Activated CD4-positive, alpha-beta T cell treated with anti-CD3 and anti-CD28 coated beads, Interleukin-2, amount 50 U/mL, for 16 hours (primary cell): ENCODE data around the gene TMEM143.
"Not testable (repeated sequence)": the region's sequence is repeated elsewhere in the genome, so short reads cannot be mapped to it uniquely, and the experiment has no call there.

Source experiments
- DNase-seq: peaks from one replicate; pipeline ENCODE4 v3.0.0-alpha.2; 2020

Gene TMEM143

DNA sequence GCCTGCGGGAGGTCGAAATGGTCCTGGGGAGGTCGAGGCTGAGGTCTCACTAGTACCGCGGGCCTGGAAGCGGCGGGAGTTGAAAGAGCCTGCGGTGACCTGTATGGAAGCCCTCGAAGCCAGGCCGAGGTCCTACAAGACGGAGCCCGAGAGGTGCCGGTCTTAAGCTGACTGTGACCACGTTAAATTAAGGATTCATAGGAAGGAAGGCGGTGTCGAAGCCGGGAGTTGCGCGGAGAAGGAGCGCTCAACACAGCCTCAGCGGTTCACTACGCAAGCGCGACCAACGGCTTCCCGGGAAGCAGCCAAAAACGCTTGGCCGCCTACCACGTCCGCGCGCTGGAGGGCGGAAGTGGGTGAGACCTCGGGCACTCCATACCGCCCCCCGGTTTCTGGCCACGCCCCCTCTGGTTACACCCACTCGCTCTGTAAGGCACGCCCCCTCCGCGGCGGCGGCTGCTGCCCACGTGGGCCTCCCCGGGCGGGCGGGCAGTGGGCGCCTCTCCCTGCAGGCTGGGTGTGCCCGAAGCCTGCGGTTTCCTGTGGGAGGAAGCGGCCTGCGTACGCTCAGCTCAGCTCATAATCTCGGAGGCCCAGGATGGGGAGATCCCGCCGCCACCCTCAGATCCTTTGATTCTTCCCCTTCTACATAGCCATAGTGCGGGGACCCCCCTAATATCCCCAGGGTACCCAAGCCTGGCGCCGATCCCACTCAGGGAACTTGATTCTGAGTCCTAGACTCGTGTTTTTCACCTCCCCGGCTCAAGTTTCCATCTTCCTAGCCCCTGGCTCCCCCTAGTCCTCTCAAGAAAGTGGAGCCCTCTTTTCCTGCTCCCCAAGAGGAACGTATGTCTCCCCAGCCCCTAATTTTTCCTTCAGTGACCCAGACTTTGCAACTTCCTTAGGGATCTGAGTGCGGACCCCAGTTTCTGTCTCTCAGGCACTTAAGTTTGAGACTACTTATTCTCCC, 41.8 kb downstream of the TMEM143 start:
- peak; percentile 100 for DNase-seq

- DNase-seq: peak; percentile 99
These were observed 42.4 kb downstream of the TMEM143 start for GRCh38 chr19:48321372-48321621.

DNA sequence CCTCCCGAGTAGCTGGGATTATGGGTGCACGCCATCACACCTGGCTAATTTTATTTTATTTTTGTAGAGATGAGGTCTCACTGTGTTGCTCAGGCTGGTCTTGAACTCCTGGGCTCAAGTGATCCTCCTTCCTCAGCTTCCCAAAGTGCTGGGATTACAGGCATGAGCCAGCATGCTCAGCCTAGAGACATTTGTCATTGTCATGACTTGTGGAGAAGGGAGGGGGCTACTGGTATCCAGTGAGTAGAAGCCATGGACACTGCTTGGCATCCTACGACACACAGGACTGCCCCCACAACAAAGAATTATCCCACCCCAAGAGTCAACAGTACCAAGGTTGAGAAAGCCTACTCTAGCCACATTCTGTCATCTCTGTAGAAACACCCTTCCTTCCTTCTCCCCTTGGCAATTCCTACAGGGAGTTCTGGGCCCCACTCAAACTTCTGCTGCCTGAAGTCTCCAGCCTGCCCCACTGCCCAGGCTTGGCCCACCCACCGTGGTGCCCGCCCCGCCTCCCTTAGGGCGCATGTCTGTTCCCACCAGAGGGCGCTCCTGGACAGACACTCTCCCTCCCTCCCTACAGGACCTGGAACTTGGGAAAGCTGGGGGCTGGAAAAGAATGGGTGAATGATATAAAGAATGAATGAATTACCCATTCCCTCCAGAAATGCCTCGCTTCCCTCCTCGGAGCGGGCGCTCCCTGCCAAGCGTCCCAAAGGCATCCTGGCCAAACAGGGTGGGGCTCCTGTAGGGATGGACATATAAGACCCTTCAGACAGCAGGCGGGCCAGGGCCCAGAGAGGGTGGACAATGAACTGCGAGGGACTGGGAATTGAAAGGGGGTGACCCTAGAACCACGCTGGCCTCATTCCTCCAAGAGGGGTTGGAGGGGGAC, 43.8 kb downstream of the TMEM143 start:
- peak; percentile 78 for DNase-seq

DNA sequence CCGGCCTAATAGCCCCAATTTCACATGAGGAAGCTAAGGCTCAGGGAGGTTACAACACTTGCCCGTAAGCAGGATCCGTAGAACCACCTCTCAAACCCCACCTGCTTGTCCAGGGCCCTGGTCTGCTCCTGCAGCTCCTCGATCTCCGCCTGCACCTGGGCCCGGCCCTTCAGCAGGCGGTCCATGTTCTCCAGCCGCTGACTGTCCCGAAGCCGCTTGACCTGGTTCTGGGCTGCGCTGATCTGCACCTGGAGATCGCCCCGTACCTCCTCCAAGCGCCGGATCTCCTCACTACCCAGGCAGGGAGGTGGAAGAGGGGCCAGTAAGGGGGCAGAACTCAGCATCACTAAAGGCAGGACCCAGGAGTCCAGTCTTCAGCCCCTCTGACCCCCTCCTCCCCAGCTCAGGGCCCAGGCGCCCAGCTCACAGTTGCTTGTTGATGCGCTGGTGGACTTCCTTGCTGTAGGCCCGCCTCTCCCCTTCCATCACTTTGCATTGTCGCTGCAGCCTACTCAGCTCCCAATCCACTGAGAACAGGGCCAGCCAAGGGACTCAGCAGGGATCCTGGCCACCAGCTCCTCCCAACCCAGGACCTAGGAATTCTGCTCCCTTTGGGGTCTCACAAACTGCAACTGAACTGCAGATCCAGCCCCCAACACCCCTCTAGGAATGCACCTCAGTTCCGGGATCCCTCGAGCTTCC, 45.3 kb downstream of the TMEM143 start:
- no peak for DNase-seq

DNA sequence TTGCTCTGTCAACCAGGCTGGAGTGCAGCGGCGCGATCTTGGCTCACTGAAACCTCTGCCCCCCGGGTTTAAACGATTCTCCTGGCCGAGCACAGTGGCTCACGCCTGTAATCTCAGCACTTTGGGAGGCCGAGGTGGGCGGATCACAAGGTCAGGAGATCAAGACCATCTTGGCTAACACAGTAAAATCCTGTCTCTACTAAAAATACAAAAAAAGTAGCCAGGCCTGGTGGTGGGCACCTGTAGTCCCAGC, 46.1 kb downstream of the TMEM143 start:
- not testable (repeated sequence) for DNase-seq

DNA sequence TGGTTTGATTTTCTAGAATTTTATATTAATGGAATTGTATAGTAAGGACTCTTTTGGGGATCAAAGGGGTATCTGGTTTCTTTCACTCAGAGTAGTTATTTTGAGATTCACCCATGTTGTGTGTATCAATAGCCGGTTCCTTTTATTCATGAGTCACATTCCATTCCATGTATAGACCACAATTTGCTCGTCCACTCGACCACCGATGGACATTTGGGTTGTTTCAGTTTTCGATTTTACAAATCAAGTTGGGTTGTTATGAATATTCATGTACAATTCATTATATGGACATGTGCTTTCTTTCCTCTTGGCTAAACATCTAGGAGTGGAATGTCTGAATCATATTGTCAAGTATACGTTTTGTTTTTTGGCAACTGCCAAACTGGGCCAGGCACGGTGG, 48.0 kb downstream of the TMEM143 start:
- no peak for DNase-seq

DNA sequence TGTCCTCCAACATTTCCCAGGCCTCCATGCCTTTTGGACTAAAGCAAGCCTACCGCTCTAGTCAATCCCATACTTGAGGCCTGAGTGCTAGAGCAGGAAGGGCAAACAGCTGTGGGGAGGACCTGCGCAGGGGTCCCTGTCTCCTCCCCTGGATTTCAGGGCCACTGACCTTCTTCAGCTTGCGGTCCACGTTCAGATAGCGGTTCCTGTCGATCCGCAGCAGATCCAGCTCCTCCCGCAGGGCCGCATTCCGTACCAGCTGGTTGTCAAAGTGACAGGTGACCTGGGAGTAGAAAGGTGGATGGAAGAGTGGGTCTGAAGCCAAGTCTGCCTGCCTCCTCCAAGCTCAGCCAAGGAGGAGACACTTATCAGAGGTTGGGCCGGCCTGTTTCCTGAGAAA, 52.4 kb downstream of the TMEM143 start:
- DNase-seq: no peak

DNA sequence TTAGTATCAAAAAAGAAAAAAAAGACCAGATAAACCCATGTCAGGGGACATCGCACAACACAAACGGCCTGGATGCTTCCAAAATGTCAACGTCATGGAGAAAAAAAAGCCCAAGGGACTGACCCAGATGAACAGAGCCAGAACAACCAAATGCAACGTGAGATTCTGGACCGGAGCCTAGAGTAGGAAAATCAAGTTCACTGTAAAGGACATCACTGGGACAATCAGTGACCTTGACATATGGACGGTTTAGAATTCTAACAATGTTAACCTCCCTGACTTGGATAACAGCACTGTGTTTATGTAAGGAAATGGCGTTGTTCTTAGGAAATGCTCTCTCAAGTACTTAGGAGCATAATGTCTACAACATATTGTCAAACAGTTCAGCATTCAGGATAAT, 53.5 kb downstream of the TMEM143 start:
- no peak for DNase-seq

DNA sequence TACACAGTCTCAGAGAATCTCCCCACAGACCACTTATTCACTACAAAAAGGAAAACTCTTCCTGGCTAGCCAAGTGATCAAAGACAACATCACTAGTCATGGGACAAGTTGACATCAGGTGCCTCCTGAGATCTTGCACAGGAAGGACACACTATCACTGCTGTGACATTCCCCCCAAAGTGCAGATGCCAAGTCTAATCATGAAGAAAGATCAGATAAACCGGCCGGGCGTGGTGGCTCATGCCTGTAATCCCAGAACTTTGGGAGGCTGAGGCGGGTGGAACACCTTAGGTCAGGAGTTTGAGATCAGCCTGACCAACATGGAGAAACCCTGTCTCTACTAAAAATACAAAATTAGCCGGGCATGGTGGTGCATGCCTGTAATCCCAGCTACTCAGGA, 54.0 kb downstream of the TMEM143 start:
- DNase-seq: not testable (repeated sequence)

DNA sequence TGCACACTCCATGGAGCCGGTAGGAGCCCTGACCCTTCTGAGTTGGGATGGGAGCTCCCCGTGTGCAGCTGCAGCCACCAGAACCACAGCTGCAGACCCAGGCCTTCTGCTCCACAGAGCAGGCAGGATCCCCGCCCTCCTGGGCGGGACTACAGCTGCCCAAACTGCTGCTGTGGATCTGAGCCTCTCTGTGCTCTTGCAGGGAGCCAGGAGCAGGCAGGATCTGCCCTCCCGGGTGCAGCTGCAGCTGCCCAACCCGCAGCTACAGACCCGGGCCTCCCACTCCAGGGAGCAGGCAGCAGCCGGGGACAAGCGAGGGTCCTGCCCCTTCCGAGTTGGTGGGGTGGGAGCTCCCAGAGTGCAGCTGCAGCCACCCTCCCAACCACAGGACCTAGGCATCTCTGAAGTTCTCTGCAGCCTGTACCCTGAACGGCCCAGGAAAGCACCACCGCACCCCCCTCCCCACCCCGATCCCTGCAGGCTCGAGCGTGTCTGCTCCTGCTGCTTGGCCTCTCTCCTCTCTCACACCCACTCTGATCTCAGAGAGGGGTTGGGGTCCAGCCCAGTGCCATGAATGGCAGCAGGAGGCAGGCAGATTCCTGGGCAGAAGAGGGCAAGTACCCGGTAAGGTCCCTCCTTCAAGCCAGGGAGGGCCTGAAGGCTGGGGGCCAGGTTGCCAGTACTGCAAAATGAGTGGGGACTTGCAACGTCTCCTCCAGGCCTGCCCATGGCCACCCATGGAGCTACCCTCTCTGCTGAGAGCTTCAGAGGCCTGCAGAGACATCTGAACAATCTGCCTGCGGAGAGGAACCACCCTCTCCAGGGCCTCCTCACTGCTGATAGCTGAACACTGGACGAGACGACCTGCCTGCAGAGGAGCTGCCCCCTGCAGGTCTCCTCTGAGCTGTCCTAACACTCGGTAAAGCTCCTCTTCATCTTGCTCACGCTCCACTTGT, 54.8 kb downstream of the TMEM143 start:
- no peak for DNase-seq

DNA sequence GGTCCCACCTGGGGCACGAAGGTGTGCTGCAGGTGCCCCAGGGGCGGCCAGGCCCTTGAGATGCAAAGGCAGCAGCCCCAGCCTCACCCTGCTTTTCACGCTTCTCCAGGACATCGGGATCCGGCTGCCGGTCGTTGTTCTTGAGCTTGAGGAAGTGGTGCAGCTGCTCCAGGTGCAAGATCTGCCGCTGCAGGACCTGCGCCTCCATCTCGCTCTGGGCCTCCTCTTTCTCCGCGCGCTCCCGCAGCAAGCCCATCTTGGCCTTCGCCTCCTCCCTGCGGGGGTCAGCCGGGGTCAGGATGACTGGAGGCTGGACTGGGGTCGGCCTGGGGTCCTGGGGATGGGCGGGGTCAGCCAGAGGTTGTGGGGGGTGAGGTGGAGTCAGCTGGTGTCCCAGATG, 59.9 kb downstream of the TMEM143 start:
- no peak for DNase-seq

DNA sequence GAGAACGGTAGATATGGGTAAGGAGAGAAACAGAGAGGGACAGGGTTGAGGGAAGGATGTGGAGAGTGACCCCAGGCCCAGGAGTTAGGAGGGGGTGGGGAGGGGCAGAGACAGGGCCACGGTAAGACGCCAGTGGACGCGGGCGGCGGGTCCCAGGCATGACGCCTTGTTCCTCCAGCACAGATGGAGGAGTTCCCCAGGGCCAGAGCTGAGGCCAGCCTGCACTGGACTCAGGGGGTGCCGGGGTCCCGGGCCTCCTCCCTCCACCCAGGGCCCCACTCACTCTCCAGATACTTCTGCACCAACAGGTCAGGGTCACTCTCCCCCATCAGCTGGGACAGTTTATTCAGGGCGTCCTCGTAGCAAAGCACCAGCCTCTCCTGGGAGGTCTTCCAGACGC, 60.4 kb downstream of the TMEM143 start:
- no peak for DNase-seq

- no peak for DNase-seq
These were observed 61.2 kb downstream of the TMEM143 start for GRCh38 chr19:48302600-48302959.

- DNase-seq: no peak
These were observed 61.7 kb downstream of the TMEM143 start for GRCh38 chr19:48301886-48302599.

- no peak for DNase-seq
These were observed 65.8 kb downstream of the TMEM143 start for GRCh38 chr19:48297975-48298374.

DNA sequence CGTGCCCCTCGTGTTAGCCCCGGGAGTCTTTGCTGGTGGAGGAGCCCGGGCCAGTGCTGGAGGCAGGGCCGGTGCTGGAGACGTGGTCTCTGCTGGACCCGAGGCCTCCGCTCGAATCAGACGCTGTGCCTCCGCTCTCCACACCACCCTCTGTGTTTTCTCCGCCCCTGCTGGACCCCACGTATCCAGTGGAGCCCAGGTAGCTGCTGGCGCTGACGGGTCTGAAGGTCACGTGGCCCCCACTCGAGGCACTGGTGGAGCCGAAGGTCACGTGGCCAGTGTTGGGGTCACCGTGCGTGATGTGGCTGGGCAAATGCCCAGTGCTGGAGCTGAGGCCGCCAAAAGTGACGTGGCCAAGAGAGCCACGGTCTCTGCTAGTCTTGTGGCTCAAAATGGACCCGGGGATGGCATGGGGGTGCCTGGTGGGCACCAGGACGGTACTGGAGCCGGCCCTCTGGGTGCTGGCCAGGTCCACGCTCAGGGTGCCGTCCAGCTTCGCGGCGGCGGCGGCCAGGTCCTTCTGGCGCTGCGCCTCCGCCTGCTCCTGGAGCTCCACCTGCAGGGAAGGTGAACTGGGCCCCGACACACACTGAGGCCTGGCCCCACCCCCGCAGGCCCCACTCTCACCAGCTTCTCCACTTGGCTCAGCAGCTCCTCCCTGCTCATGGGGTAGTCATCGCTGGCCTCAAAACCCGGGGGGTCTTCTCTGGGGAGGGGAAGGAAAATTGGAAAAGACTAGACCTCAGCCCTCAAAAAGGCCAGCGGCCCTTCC, 66.6 kb downstream of the TMEM143 start:
- DNase-seq: no peak

GRCh38 chr19:48295458-48295857, 68.3 kb downstream of the TMEM143 start:
- DNase-seq: no peak

- no peak for DNase-seq
These were observed 70.9 kb downstream of the TMEM143 start for GRCh38 chr19:48292798-48293197.

DNA sequence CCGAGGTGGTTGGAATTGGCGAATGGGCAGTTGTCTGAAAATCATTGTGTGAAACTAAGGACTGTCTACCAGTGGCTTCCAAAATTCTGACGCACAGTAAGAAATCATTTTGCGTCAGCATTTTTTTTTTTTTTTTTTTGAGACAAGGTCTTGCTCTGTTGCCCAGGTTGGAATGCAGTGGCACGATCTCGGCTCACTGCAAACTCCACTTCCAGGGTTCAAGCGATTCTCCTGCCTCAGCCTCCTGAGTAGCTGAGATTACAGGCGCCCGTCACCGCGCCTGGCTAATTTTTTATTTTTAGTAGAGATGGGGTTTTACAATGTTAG, 72.3 kb downstream of the TMEM143 start:
- not testable (repeated sequence) for DNase-seq

GRCh38 chr19:48290771-48291488, 72.8 kb downstream of the TMEM143 start:
- peak; percentile 50 for DNase-seq

GRCh38 chr19:48290401-48290770, 73.4 kb downstream of the TMEM143 start:
- no peak for DNase-seq
